GM18867 (cell line): Measurements from ENCODE around the gene WNT11.
"Not testable (repeated sequence)": the region's sequence is repeated elsewhere in the genome, so short reads cannot be mapped to it uniquely, and the experiment has no call there.

Experiments
- ATAC-seq: cut with Tn5 transposase; IDR thresholded peaks from one replicate; pipeline ENCODE4 v1.9.1; 2021; ENCODE audit warnings: mild to moderate bottlenecking, moderate library complexity; ENCODE audit not compliant: unreplicated experiment

WNT11 gene

DNA sequence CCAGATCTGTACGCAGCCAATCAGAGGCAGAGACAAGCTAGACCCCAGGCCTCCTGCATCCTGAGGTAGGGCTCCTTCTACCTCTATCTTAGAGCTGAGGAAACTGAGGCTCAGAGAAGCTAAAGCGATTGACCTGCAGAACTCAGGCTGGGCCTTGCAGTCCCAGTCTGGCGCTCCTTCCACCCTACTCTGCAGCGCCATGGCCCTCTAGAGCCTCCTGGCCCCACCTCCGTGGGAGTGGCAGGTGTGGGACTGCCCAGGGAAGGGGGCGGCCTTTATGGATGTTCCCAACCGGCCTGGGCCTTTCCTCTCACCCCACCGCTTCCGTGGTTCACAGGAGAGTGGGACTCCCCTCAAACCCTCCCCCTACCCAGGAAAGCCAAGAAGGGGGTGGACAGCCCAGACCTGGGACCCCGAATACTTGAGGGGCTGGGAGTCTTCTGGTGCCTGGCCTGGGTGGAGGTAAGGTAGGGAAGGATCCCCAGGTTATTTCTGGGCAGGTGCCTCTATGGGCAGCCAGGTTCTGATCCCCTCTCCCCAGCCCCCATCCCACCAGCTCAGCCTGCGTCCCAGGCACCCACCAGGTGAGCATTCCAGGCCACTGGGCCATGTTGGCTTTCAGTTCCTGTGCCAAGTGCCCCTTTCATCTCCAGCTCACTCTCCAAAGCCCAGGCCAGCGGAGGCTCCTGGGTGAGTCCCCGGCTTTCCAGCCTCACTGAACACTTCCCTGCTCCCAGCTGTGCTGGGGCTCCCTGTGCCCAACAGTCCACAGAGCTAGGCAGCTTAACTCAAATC, 3.0 kb downstream of the WNT11 start:
- ATAC-seq = no peak

DNA sequence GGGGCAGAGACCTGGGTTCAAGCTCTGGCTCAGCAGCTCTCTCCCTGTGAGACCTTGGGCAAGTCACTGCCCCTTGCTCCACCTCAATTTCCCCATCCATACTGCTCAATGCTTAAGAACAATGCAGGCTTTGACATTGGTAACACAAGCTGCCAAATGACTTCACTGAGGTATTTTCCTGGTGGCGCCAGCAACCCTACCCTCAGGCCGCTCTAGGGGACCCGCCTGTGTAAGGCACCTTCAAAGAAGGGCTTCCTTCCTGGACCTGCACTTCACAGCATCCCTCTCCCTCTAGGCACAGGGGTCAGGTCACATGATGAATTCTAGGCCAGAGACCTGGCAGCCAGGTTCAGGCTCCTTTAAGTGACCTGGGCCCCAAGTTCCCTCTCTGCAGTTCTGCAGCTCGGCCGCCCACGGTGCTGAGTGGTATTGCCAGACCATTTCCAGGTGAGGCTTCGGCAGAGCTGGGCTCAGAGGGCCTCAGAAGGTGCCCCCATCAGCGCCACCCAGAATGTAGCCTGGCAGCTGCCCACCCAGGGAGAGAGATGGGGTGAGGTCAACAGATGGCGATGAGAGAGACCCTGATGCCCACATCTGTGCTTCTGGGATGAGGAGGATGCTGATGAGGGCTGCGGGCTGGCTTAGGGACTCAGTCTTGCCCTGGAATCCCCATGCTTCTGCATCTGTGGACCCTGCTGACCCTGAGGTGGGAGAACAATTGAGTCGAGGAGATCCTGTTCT, 4.5 kb downstream of the WNT11 start:
- no peak for ATAC-seq

DNA sequence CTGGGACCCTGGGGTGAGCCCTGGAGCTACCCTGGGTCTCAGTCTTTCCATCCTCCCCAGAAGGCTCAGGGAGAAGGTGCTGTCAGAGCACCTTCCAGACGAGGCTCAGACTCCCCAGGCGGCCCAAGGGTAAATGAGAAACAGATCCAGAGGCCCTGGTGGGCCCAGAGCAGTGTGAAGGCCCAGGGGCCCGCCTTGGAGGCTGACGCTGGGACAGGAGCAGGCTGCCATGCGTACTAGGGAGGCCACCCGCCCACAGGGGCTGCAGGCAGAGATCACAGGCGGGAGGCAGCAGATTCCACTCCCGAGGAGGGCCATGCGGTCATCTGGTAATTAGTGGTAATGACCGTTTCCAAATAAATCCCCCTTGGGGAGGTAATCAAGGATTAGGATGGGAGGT, 5.2 kb downstream of the WNT11 start:
- ATAC-seq = no peak

DNA sequence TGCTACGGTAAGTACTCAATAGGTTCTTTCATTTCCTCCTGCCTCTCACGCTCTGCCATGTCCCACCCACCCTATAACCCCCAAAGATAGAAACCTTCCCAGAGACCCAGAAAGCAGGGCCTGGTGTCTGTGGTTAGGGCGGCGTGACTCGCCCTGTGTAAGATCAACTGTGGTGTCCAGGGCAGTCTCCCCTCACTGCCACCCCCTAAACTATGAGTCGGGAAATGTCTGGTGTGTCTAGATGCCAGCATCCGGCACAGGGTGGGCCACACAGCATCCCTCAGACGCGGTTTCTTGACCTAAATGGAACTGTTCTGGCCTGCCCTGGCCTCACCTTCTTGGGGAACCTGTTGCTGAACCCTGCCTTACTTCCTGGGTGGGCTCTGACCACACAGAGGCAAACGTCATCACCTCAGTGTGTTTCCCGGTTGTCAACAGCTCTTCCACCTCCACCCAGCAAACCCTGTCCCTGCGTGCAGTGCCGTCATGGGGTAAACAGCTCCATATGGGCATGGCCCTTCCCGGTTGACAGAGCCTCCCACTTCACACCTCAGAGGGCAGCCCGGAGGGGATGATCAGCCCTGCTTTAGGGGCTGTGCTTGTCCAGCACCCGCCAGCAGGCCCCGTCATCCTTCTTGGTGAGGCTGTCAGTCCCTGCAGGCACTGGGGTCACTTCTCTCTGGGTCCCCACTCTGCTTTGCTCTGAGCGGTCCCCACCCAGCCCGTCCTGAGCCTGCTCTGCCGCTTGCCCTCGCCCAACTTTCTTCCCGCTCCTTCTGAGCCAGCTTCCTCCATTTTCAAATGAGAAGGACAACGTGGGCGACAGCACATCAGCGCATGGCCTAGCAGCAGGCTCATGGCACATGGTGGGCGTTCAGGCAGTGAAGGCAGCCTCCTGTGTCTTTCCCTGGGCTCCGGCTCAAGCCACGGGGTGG, 6.0 kb downstream of the WNT11 start:
- no peak for ATAC-seq

- ATAC-seq = not testable (repeated sequence)
Observed at GRCh38 chr11:76198691-76199090, 7.6 kb downstream of the WNT11 start.

- ATAC-seq = no peak
Observed at GRCh38 chr11:76197941-76198640, 8.2 kb downstream of the WNT11 start.

- no peak for ATAC-seq
Observed at GRCh38 chr11:76197332-76197731, 9.0 kb downstream of the WNT11 start.

DNA sequence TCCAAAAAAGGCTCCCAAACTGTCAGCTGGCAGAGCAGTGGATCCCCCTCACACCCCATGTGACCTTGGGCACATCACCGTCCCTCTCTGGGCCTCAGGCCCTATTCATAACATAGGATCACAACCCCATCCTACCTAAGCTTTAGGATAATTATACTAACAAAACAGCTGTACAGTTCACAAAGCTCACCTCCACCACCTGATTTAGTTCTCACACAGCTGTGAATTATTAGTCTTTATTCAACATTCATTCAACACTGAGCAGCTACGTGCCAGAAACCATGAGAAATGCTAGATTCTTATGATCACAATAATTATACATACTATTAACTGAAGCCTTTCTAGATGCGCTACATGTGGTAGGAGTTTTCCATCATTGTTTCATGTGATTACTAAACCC, 9.5 kb downstream of the WNT11 start:
- ATAC-seq = no peak

GRCh38 chr11:76194872-76195668, 11.2 kb downstream of the WNT11 start:
- no peak for ATAC-seq

GRCh38 chr11:76193219-76193618, 13.1 kb downstream of the WNT11 start:
- ATAC-seq = no peak

GRCh38 chr11:76190376-76190775, 15.9 kb downstream of the WNT11 start:
- no peak for ATAC-seq

DNA sequence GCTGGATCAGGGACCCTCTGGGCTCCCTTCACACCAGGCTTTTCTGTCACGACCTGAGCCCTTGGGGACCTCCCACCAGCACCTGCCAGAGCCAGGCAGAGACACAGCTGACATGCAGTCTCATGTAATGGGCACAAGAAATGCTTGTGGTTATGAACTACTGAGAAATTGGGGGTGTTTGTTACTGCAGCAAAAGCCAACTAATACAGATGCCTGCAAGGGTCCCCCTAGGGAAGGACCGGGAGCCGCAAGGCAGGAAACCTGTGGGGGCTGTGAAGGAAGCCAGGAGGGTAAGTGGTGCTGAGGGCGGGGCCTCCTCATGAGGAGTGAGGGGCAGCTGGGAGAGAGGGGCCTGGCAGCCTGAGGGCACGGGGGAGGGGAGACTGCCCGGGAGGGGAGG, 16.6 kb downstream of the WNT11 start:
- no peak for ATAC-seq

- no peak for ATAC-seq
Observed at GRCh38 chr11:76188873-76189272, 17.4 kb downstream of the WNT11 start.

- no peak for ATAC-seq
Observed at GRCh38 chr11:76186776-76187279, 19.5 kb downstream of the WNT11 start.

DNA sequence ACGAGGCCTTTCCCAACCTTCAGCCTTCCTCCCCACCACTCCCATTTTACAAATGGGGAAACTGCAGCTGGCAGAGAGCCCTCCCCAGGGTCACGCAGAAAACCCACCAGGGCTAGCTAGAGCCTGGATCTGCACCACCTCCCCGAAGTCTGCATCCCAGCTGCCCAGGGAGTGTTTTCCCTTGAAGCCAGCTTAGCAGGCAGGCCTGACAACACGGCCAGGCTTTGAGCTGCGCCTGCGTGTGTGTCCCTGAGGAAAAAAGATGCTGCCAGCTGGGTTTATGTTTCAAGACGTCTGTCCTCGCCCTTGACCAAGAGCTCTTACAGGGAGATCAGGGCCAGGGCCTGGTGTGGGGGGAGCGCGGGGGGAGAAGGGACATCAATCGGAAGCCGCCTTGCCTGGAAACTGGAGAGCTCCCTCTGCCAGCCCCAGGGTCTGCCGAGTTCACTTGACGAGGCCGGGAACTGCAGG, 20.3 kb downstream of the WNT11 start:
- ATAC-seq = no peak

DNA sequence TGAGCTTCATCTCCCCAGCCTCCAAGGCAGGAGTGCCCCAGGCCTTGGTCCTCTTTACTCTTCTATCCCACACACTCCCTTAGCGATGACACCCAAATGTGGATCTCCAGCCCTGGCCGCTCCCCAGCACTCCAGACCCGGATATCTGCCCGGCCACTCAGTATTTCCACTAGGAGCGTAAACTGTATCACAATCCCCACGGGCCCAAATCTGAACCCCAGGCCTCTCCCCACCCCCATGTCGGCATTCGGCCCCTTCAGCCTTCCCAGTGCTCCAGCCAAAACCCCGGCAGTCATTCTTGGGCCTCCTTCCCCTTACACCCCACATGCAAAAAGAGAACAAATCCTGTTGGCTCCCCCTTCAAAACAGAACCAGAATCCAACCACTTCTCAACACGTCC, 20.8 kb downstream of the WNT11 start:
- no peak for ATAC-seq

GRCh38 chr11:76184551-76184993, 21.7 kb downstream of the WNT11 start:
- ATAC-seq = no peak

DNA sequence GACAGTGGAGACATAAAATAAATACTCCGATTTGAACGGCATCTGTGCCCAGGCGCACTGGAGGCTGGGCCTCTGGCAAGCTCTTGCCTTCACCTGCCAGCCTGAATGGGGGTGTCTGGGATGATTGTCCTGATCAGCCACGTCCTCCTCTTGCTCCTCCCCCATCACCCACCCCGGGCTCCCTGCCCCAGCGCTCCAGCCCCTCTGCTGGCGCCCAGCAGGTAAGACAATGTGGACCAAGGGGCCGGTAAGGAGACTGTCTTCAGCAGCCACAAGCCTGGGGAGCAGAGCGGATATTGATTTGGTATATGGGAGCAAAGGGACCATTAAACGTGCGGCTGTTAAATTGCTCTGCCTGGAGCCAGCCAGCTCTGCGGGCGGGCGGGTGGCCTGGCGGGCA, 24.9 kb downstream of the WNT11 start:
- no peak for ATAC-seq

GRCh38 chr11:76179147-76179546, 27.2 kb downstream of the WNT11 start:
- no peak for ATAC-seq
